Hepatocyte (in vitro differentiated cells): ENCODE measurements around the gene IL17RD. TPM values are rescaled to one million over a fixed set of nuclear protein-coding genes. Genes with fewer than 3 reads are reported as not detected.

Source experiments
- DNase-seq: peaks from one replicate; pipeline ENCODE4 v3.0.0-alpha.2; 2016; ENCODE audit warnings: low spot score
- H2AFZ ChIP-seq: fragments of 200-600 bp; sonication (generic); 2 replicates; pipeline ENCODE4 v1.6.0; 2016; ENCODE audit warnings: antibody characterized with exemption, mild to moderate bottlenecking
- H3K27ac ChIP-seq: fragments of 200-600 bp; sonication (generic); 2 replicates; pipeline ENCODE4 v1.5.1; 2016; ENCODE audit warnings: mild to moderate bottlenecking
- H3K27me3 ChIP-seq: fragments of 200-600 bp; sonication (generic); 2 replicates; pipeline ENCODE4 v1.6.1; 2016
- H3K36me3 ChIP-seq: fragments of 200-600 bp; sonication (generic); replicated peaks from 2 replicates; pipeline ENCODE4 v1.5.1; 2016; ENCODE audit warnings: low read depth; ENCODE audit not compliant: insufficient read depth
- H3K4me1 ChIP-seq: fragments of 200-600 bp; sonication (generic); 2 replicates; pipeline ENCODE4 v1.5.1; 2016; ENCODE audit warnings: mild to moderate bottlenecking, moderate library complexity; ENCODE audit not compliant: insufficient read depth
- H3K4me2 ChIP-seq: fragments of 200-600 bp; sonication (generic); 2 replicates; pipeline ENCODE4 v1.6.0; 2016
- H3K4me3 ChIP-seq: fragments of 200-600 bp; sonication (generic); 2 replicates; pipeline ENCODE4 v1.5.1; 2016; ENCODE audit warnings: mild to moderate bottlenecking
- H3K79me2 ChIP-seq: fragments of 200-600 bp; sonication (generic); 2 replicates; pipeline ENCODE4 v1.6.0; 2017; ENCODE audit warnings: mild to moderate bottlenecking
- H3K9me2 ChIP-seq: fragments of 200-600 bp; sonication (generic); replicated peaks from 2 replicates; pipeline ENCODE4 v1.6.0; 2017; ENCODE audit warnings: mild to moderate bottlenecking; ENCODE audit not compliant: insufficient read depth
- H3K9me3 ChIP-seq: fragments of 200-600 bp; sonication (generic); 2 replicates; pipeline ENCODE4 v1.5.1; 2016; ENCODE audit warnings: low read depth, mild to moderate bottlenecking
- H4K20me1 ChIP-seq: fragments of 200-600 bp; sonication (generic); 2 replicates; pipeline ENCODE4 v1.6.0; 2016; ENCODE audit warnings: mild to moderate bottlenecking; ENCODE audit not compliant: insufficient read depth, poor library complexity, severe bottlenecking
- CTCF ChIP-seq: fragments of 200-600 bp; sonication (generic); IDR thresholded peaks from 2 replicates; pipeline ENCODE4 v1.5.1; 2016; ENCODE audit warnings: antibody characterized with exemption, mild to moderate bottlenecking; ENCODE audit not compliant: poor library complexity
- EZH2 ChIP-seq: fragments of 200-600 bp; sonication (generic); IDR thresholded peaks from 2 replicates; pipeline ENCODE4 v1.6.1; 2016; ENCODE audit warnings: antibody characterized with exemption, mild to moderate bottlenecking, borderline replicate concordance
- EZH2phosphoT487 ChIP-seq: fragments of 200-600 bp; sonication (generic); IDR thresholded peaks from one replicate; pipeline ENCODE4 v1.6.1; 2018; ENCODE audit warnings: antibody characterized with exemption, mild to moderate bottlenecking, low read depth, moderate library complexity; ENCODE audit not compliant: unreplicated experiment, severe bottlenecking
- WGBS: methylation state at CpG from one replicate; pipeline ENCODE4 v1.1.6; 2016; ENCODE audit warnings: low lambda C conversion rate; ENCODE audit errors: missing lambda C conversion rate; 5-methylcytosine and 5-hydroxymethylcytosine counted together
- polyA plus RNA-seq: library from polyadenylated mRNA; unstranded; fragments of >200 nt; fragmentation: Nextera tagmentation; extraction: Ambion mirVana; gene quantifications from 2 replicates; pipeline ENCODE4 v1.2.1, GENCODE V29; 2016
- total RNA-seq: library from RNA; depleted of rRNA; stranded (reverse); fragments of >200 nt; gene quantifications from 2 replicates; pipeline ENCODE4 v1.2.3, GENCODE V29; 2014

IL17RD gene
- total and polyA plus RNA-seq, 2 experiments from 2014 or later = 1.7 to 6.2 TPM

- 1% methylated on average over 57 of the region's 91 CpGs for WGBS
- peaks cover 17% of the 10 kb centered on the region for H3K4me1 ChIP-seq
- peak overlapping the region; percentile 100 for H3K4me2 ChIP-seq
- peaks cover 14% of the 10 kb centered on the region for H3K79me2 ChIP-seq
- no peaks in the 10 kb centered on the region for H3K36me3 ChIP-seq
- H3K27me3 ChIP-seq = no peaks in the 10 kb centered on the region
- peak overlapping the region; percentile 98 for H3K4me3 ChIP-seq
- peak; percentile 80 for DNase-seq
- peak overlapping the region; percentile 98 for H2AFZ ChIP-seq
- peak overlapping the region; percentile 80 for H3K27ac ChIP-seq
- no peaks in the 10 kb centered on the region for H3K9me2 ChIP-seq
- TF ChIP-seq EZH2phosphoT487 (no peak), CTCF (peak; percentile 23)
- no peaks in the 10 kb centered on the region for H3K9me3 ChIP-seq
- no peaks in the 10 kb centered on the region for H4K20me1 ChIP-seq
Observed at GRCh38 chr3:57078635-57079473, 86.3 kb downstream of the IL17RD start.

DNA sequence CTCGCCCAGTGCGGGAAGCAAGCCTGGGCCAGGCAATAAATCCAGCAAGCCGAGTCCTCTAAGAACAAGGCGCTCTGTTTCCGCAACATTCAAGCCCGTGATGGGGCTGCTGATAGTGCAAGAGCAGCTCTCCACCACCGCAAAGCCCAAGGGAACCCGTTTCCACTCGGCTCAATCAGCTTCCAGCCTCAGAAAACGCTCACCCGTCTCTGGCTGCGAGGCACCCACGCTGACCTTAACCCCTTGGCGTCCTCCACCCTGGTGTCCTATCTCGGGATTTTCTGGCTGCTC, 86.9 kb downstream of the IL17RD start:
- Histone ChIP-seq H3K9me3 (no peaks in the 10 kb centered on the region), H3K4me1 (peaks cover 17% of the 10 kb centered on the region), H3K27ac (peak overlapping the region; percentile 80), H3K4me3 (peak overlapping the region; percentile 98), H3K4me2 (peak overlapping the region; percentile 100), H3K79me2 (peaks cover 14% of the 10 kb centered on the region), H2AFZ (peak overlapping the region; percentile 98), H3K36me3 (no peaks in the 10 kb centered on the region), H3K9me2 (no peaks in the 10 kb centered on the region), H4K20me1 (no peaks in the 10 kb centered on the region), H3K27me3 (no peaks in the 10 kb centered on the region)
- peak; percentile 74 for DNase-seq
- TF ChIP-seq CTCF = no peak
- no peak for TF ChIP-seq EZH2
- no peak for TF ChIP-seq EZH2phosphoT487
- 5% methylated on average over 15 of the region's 15 CpGs for WGBS

GRCh38 chr3:57077630-57078343, 87.4 kb downstream of the IL17RD start:
- no peaks in the 10 kb centered on the region for H3K36me3 ChIP-seq
- peak overlapping the region; percentile 100 for H3K4me2 ChIP-seq
- H3K27me3 ChIP-seq = no peaks in the 10 kb centered on the region
- DNase-seq = no peak
- TF ChIP-seq CTCF (no peak), EZH2 (no peak), EZH2phosphoT487 (no peak)
- peak overlapping the region; percentile 98 for H3K4me3 ChIP-seq
- no peaks in the 10 kb centered on the region for H3K9me3 ChIP-seq
- 39% methylated on average over 9 of the region's 9 CpGs for WGBS
- peak overlapping the region; percentile 98 for H2AFZ ChIP-seq
- H3K4me1 ChIP-seq = peaks cover 17% of the 10 kb centered on the region
- H3K27ac ChIP-seq = peak overlapping the region; percentile 80
- H4K20me1 ChIP-seq = no peaks in the 10 kb centered on the region
- no peaks in the 10 kb centered on the region for H3K9me2 ChIP-seq
- peaks cover 14% of the 10 kb centered on the region for H3K79me2 ChIP-seq
